ENCODE results near the gene RCE1.

Gene RCE1

DNA sequence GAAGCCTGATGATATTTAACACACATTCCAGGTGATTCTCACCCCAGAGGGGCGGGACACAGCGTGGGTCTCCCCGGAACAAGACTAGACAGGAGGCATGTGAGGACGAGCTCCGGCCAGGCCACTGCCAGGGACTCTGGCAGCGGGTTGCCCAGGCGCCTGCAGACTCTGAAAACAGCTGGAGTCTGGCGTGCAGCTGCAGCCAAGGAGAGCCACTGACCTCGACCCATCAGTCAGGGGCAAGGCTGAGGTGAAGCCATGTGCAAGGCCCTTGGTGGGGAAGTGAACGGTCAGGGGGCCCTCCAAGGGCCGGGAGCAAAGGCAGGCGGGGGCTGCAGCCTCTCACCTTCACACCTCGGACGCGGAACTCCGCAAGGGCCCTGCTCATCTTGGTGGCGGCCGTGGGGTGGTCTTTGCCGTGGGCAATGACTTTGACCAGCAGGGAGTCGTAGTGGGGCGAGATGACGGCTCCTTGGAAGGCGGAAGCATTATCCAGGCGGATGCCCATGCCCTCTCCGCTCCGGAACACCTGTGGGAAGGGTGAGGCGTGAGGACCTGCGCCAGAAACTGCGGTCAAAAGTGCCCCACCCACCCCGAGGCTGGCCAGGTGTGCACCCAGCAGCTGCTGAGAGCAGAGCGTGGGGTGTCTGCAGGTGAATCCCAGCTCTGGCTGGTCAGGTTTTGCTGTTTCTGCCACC lies 20.3 kb downstream of the RCE1 start:
- Histone ChIP-seq H3K4me3 (ENCODE audit: insufficient read depth, low read depth, low read length) (no peak overlapping the region), H3K27me3 (ENCODE audit: control insufficient read depth, insufficient read depth, low read length, poor library complexity, severe bottlenecking) (no peaks in the 10 kb centered on the region), H3K4me1 (ENCODE audit: control insufficient read depth, insufficient read depth, low read length) (no peaks in the 10 kb centered on the region), H3K9me3 (ENCODE audit: control insufficient read depth, low read length) (no peaks in the 10 kb centered on the region), H3K36me3 (ENCODE audit: control insufficient read depth, insufficient read depth, low read length) (no peaks in the 10 kb centered on the region), H3K27ac (ENCODE audit: insufficient read depth, low read depth, low read length, poor library complexity, severe bottlenecking) (no peak overlapping the region)
- 94 to 95% methylated on average over 31 of the region's 31 CpGs for WGBS, 2 experiments

- H3K27ac ChIP-seq (ENCODE audit: insufficient read depth, low read depth, low read length, poor library complexity, severe bottlenecking), result no peak overlapping the region
- H3K4me1 ChIP-seq (ENCODE audit: control insufficient read depth, insufficient read depth, low read length), result no peaks in the 10 kb centered on the region
- H3K27me3 ChIP-seq (ENCODE audit: control insufficient read depth, insufficient read depth, low read length, poor library complexity, severe bottlenecking), result no peaks in the 10 kb centered on the region
- 90 to 92% methylated on average over 35 of the region's 35 CpGs for WGBS, 2 experiments
- no peak overlapping the region for H3K4me3 ChIP-seq (ENCODE audit: insufficient read depth, low read depth, low read length)
- no peaks in the 10 kb centered on the region for H3K36me3 ChIP-seq (ENCODE audit: control insufficient read depth, insufficient read depth, low read length)
- H3K9me3 ChIP-seq (ENCODE audit: control insufficient read depth, low read length), result no peaks in the 10 kb centered on the region
These were observed 21.1 kb downstream of the RCE1 start for GRCh38 chr11:66864172-66864901.

DNA sequence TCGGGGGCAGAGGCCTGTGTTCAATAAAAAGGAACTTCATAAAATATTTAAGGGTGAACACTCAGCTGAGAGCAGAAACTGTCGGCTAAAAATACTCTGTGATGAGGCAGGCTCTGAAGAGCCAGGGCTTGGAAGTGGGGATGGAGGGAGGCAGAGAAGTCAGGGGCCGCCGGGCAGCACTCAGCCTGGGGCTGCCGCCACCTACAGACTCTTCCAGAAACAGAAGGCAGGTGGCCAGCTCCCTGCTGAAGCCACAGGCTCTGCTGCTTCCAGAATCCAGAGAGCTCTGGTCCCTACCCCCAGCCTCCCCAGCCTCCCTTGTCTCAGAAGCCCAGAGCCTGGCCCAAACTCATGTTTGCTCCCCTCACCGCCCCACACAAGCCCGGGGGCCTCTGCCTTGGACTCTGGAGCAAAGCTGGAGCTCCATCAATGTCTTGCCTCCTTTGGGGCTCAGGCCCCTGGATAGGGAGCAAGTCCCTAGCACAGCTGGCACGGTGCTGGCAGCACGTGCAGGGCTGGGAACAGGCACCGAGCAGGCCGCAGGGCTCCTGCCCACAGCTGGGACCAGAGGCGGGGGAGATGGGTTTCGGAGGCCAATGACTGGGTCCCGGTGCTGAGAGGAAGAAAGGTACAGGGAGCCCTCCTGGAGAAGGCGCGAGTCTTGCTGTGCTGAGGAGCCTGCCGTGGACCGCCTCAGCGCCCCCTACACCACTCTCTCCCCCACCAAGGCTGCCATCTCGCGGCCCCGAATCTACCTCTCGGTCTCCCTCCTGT lies 21.9 kb downstream of the RCE1 start:
- Histone ChIP-seq H3K27me3 (ENCODE audit: control insufficient read depth, insufficient read depth, low read length, poor library complexity, severe bottlenecking) (no peaks in the 10 kb centered on the region), H3K4me1 (ENCODE audit: control insufficient read depth, insufficient read depth, low read length) (no peaks in the 10 kb centered on the region), H3K36me3 (ENCODE audit: control insufficient read depth, insufficient read depth, low read length) (no peaks in the 10 kb centered on the region), H3K27ac (ENCODE audit: insufficient read depth, low read depth, low read length, poor library complexity, severe bottlenecking) (no peak overlapping the region), H3K4me3 (ENCODE audit: insufficient read depth, low read depth, low read length) (no peak overlapping the region), H3K9me3 (ENCODE audit: control insufficient read depth, low read length) (no peaks in the 10 kb centered on the region)
- 90 to 91% methylated on average over 23 of the region's 23 CpGs for WGBS, 2 experiments

GRCh38 chr11:66866007-66866406 lies 22.8 kb downstream of the RCE1 start:
- H3K9me3 ChIP-seq (ENCODE audit: control insufficient read depth, low read length), result no peaks in the 10 kb centered on the region
- no peaks in the 10 kb centered on the region for H3K4me1 ChIP-seq (ENCODE audit: control insufficient read depth, insufficient read depth, low read length)
- WGBS, 2 experiments, result 94 to 96% methylated on average over 23 of the region's 23 CpGs
- H3K27me3 ChIP-seq (ENCODE audit: control insufficient read depth, insufficient read depth, low read length, poor library complexity, severe bottlenecking), result no peaks in the 10 kb centered on the region
- H3K36me3 ChIP-seq (ENCODE audit: control insufficient read depth, insufficient read depth, low read length), result no peaks in the 10 kb centered on the region
- no peak overlapping the region for H3K27ac ChIP-seq (ENCODE audit: insufficient read depth, low read depth, low read length, poor library complexity, severe bottlenecking)
- no peak overlapping the region for H3K4me3 ChIP-seq (ENCODE audit: insufficient read depth, low read depth, low read length)

GRCh38 chr11:66866511-66866986 lies 23.3 kb downstream of the RCE1 start:
- Histone ChIP-seq H3K4me3 (ENCODE audit: insufficient read depth, low read depth, low read length) (no peak overlapping the region), H3K27ac (ENCODE audit: insufficient read depth, low read depth, low read length, poor library complexity, severe bottlenecking) (no peak overlapping the region), H3K9me3 (ENCODE audit: control insufficient read depth, low read length) (no peaks in the 10 kb centered on the region), H3K36me3 (ENCODE audit: control insufficient read depth, insufficient read depth, low read length) (no peaks in the 10 kb centered on the region), H3K27me3 (ENCODE audit: control insufficient read depth, insufficient read depth, low read length, poor library complexity, severe bottlenecking) (no peaks in the 10 kb centered on the region), H3K4me1 (ENCODE audit: control insufficient read depth, insufficient read depth, low read length) (no peaks in the 10 kb centered on the region)
- WGBS, 2 experiments, result 87 to 89% methylated on average over 7 of the region's 7 CpGs

DNA sequence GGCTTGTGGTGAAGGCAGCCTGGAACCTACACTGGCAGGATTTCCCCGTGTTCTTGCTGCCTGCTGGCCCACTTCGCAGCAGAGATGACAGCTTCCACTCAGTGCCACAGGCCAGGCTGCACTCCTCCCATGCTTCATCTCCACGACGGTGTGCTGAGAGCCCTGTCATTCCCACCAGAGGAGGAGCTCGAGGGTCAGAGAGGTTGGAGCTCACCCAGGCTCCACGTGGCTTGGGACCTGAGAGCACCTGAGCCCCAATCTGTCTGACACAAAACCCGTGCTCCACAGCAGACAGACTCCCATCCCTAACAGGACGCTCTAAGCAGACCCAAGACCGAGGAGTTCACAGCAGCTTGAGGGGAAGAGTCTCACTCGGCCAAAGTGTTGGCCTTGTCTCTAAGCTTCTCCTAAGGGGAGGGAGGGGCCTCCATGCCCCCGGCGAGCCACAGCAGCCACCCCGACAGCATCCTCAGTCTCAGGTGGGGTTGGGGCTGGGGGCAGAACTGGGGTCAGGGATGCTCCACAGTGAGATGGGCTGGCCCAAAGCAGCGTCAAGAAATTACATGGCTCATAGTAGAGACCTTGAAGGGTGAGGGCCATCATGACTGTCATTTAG lies 24.3 kb downstream of the RCE1 start:
- no peak overlapping the region for H3K27ac ChIP-seq (ENCODE audit: insufficient read depth, low read depth, low read length, poor library complexity, severe bottlenecking)
- H3K36me3 ChIP-seq (ENCODE audit: control insufficient read depth, insufficient read depth, low read length), result no peaks in the 10 kb centered on the region
- 87% methylated on average over 14 of the region's 14 CpGs for WGBS, 2 experiments
- H3K27me3 ChIP-seq (ENCODE audit: control insufficient read depth, insufficient read depth, low read length, poor library complexity, severe bottlenecking), result no peaks in the 10 kb centered on the region
- H3K4me1 ChIP-seq (ENCODE audit: control insufficient read depth, insufficient read depth, low read length), result no peaks in the 10 kb centered on the region
- no peak overlapping the region for H3K4me3 ChIP-seq (ENCODE audit: insufficient read depth, low read depth, low read length)
- no peaks in the 10 kb centered on the region for H3K9me3 ChIP-seq (ENCODE audit: control insufficient read depth, low read length)

DNA sequence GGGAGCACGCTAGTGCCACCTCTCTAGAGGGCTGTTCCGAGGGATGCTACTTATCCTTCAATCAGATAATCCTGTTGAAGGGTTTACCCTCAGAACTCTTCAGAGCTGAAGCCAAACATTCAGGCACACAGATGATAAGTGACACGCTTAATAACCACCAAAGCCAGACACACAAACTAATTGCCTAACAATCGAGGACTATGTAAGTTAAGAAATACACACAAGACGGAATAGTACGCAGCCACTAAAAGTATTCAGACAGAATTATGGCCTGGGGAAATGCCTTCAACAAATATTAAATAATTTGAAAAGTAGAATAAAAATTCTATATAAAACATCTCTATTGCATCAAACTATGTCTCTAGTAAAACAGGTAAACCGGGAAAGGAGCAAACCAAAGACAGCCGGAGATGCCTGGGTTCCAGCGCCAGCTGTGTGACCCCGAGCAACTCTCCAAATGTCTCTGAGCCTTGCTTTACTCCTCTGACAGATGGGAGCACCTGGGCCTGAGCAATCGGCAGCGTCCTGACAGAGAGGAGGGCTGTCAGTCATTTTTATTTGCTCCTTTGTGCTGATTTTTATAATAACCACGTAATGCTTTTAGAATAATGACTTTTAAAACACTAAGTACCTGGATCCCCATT lies 25.0 kb downstream of the RCE1 start:
- Histone ChIP-seq H3K4me3 (ENCODE audit: insufficient read depth, low read depth, low read length) (no peak overlapping the region), H3K36me3 (ENCODE audit: control insufficient read depth, insufficient read depth, low read length) (no peaks in the 10 kb centered on the region), H3K9me3 (ENCODE audit: control insufficient read depth, low read length) (no peaks in the 10 kb centered on the region), H3K27me3 (ENCODE audit: control insufficient read depth, insufficient read depth, low read length, poor library complexity, severe bottlenecking) (no peaks in the 10 kb centered on the region), H3K4me1 (ENCODE audit: control insufficient read depth, insufficient read depth, low read length) (no peaks in the 10 kb centered on the region), H3K27ac (ENCODE audit: insufficient read depth, low read depth, low read length, poor library complexity, severe bottlenecking) (no peak overlapping the region)
- WGBS, 2 experiments, result 92 to 94% methylated on average over 13 of the region's 13 CpGs

- Histone ChIP-seq H3K27ac (ENCODE audit: insufficient read depth, low read depth, low read length, poor library complexity, severe bottlenecking) (no peak overlapping the region), H3K4me3 (ENCODE audit: insufficient read depth, low read depth, low read length) (no peak overlapping the region), H3K9me3 (ENCODE audit: control insufficient read depth, low read length) (no peaks in the 10 kb centered on the region), H3K4me1 (ENCODE audit: control insufficient read depth, insufficient read depth, low read length) (no peaks in the 10 kb centered on the region), H3K27me3 (ENCODE audit: control insufficient read depth, insufficient read depth, low read length, poor library complexity, severe bottlenecking) (no peaks in the 10 kb centered on the region), H3K36me3 (ENCODE audit: control insufficient read depth, insufficient read depth, low read length) (no peaks in the 10 kb centered on the region)
- WGBS, 2 experiments, result 43 to 46% methylated on average over 27 of the region's 27 CpGs
These were observed 25.7 kb downstream of the RCE1 start for GRCh38 chr11:66868726-66869566.

- H3K4me3 ChIP-seq (ENCODE audit: insufficient read depth, low read depth, low read length), result no peak overlapping the region
- no peaks in the 10 kb centered on the region for H3K36me3 ChIP-seq (ENCODE audit: control insufficient read depth, insufficient read depth, low read length)
- no peaks in the 10 kb centered on the region for H3K27me3 ChIP-seq (ENCODE audit: control insufficient read depth, insufficient read depth, low read length, poor library complexity, severe bottlenecking)
- no peaks in the 10 kb centered on the region for H3K9me3 ChIP-seq (ENCODE audit: control insufficient read depth, low read length)
- no peaks in the 10 kb centered on the region for H3K4me1 ChIP-seq (ENCODE audit: control insufficient read depth, insufficient read depth, low read length)
- H3K27ac ChIP-seq (ENCODE audit: insufficient read depth, low read depth, low read length, poor library complexity, severe bottlenecking), result no peak overlapping the region
- 94% methylated on average over 9 of the region's 9 CpGs for WGBS, 2 experiments
These were observed 26.3 kb downstream of the RCE1 start for GRCh38 chr11:66869567-66869870.
